OCI-LY1 (cell line): ENCODE measurements around the gene RP9.
"Not testable (repeated sequence)": the region's sequence is repeated elsewhere in the genome, so short reads cannot be mapped to it uniquely, and the experiment has no call there.

Experiments used
- H2AFZ ChIP-seq: fragments of 200-600 bp; sonication (generic), shearing (Covaris generic); 2 replicates; pipeline ENCODE4 v1.6.0; 2014; ENCODE audit warnings: antibody characterized with exemption, mild to moderate bottlenecking, low read length
- H3F3A ChIP-seq: fragments of 200-600 bp; sonication (generic), shearing (Covaris generic); 2 replicates; pipeline ENCODE4 v1.6.0; 2014; ENCODE audit warnings: mild to moderate bottlenecking, antibody characterized with exemption, low read length, moderate library complexity; ENCODE audit not compliant: insufficient read depth
- H3K27ac ChIP-seq: fragments of 200-600 bp; sonication (generic); 2 replicates; pipeline ENCODE4 v1.5.1; 2014; ENCODE audit warnings: low read length, mixed run types, mild to moderate bottlenecking, low read depth; ENCODE audit not compliant: poor library complexity, severe bottlenecking
- H3K27me3 ChIP-seq: fragments of 200-600 bp; sonication (generic); 2 replicates; pipeline ENCODE4 v1.6.0; 2014; ENCODE audit warnings: antibody characterized with exemption, mild to moderate bottlenecking, low read length, moderate library complexity; ENCODE audit not compliant: insufficient read depth
- H3K36me3 ChIP-seq: fragments of 200-600 bp; sonication (generic); 2 replicates; pipeline ENCODE4 v1.6.1; 2014; ENCODE audit warnings: mild to moderate bottlenecking, antibody characterized with exemption, low read length, moderate library complexity, mixed read lengths; ENCODE audit not compliant: insufficient read depth
- H3K4me1 ChIP-seq: fragments of 200-600 bp; sonication (generic); 2 replicates; pipeline ENCODE4 v1.5.1; 2014; ENCODE audit warnings: mild to moderate bottlenecking, low read length, moderate library complexity; ENCODE audit not compliant: insufficient read depth, severe bottlenecking
- H3K4me2 ChIP-seq: fragments of 200-600 bp; sonication (generic), shearing (Covaris generic); 2 replicates; pipeline ENCODE4 v1.6.1; 2014; ENCODE audit warnings: low read length
- H3K4me3 ChIP-seq: fragments of 200-600 bp; sonication (generic); 2 replicates; pipeline ENCODE4 v1.5.1; 2014; ENCODE audit warnings: low read length, low read depth, mild to moderate bottlenecking, mixed read lengths; ENCODE audit not compliant: poor library complexity, severe bottlenecking
- H3K79me2 ChIP-seq: fragments of 200-600 bp; shearing (Covaris generic); 2 replicates; pipeline ENCODE4 v1.6.1; 2016; ENCODE audit warnings: mixed run types, low read length, mixed read lengths; ENCODE audit not compliant: insufficient read depth
- H3K9ac ChIP-seq: fragments of 200-600 bp; sonication (generic), shearing (Covaris generic); 2 replicates; pipeline ENCODE4 v1.6.1; 2014; ENCODE audit warnings: mild to moderate bottlenecking, low read length, mixed read lengths
- H3K9me2 ChIP-seq: fragments of 200-600 bp; sonication (generic), shearing (Covaris generic); 2 replicates; pipeline ENCODE4 v1.6.1; 2014; ENCODE audit warnings: low read depth, mild to moderate bottlenecking, low read length, mixed read lengths
- H3K9me3 ChIP-seq: fragments of 200-600 bp; shearing (Covaris generic); 2 replicates; pipeline ENCODE4 v1.6.1; 2014; ENCODE audit warnings: low read length, mixed read lengths
- H4K20me1 ChIP-seq: fragments of 200-600 bp; sonication (generic), shearing (Covaris generic); 2 replicates; pipeline ENCODE4 v1.6.0; 2016; ENCODE audit warnings: mild to moderate bottlenecking, low read length; ENCODE audit not compliant: insufficient read depth
- EZH2 ChIP-seq: fragments of 200-600 bp; sonication (generic), shearing (Covaris generic); IDR thresholded peaks from 2 replicates; pipeline ENCODE4 v1.8.0; 2017; ENCODE audit warnings: borderline replicate concordance, mixed run types, mild to moderate bottlenecking, antibody characterized with exemption, low read length, moderate library complexity, mixed read lengths
- TF ChIP-seq, protein P1 (sequence below): fragments of 200-600 bp; sonication (generic), shearing (Covaris generic); IDR thresholded peaks from 2 replicates; pipeline ENCODE4 v1.5.1; 2017; ENCODE audit warnings: mild to moderate bottlenecking, antibody characterized with exemption, low read length, moderate library complexity, mixed read lengths

The RP9 gene

DNA sequence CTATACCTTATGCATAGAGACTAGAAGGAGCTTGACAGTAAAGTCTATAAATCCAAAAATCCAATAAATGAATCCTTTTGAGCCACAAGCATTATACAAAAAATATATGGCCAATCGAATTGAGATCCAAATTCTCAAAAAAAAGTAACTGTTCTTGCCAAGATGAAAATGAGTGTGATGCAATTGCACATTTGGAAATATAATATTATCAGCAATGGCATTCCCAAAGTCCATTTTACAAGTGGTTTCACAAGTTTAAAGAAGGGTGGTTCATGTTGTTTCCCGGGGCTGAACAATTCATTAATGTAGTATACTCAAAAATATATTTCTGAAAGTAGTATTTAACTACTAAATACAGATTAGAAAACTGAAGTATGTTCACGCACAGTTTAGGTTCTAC lies 7.3 kb downstream of the RP9 start:
- no peak overlapping the region for H2AFZ ChIP-seq
- H3K79me2 ChIP-seq = peaks cover 17% of the 10 kb centered on the region

DNA sequence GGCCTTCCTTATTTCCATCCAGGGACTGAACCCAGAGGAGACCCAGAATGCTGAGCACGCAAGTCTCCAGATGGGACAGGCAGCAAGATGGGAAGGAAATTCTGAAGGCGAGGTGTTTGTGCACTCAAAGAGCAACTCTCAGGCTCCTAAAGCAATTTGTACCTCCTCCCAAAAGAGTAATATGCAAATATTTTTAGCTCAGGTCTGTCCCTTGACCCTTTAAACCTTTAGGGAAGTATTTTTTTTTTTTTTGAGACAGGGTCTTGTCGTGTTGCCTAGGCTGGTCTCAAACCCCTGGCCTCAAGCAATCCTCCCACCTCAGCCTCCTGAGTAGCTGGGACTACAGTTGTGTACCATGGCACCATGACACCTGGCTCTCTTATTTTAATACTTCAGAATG lies 8.4 kb downstream of the RP9 start:
- Histone ChIP-seq H3K79me2 (peaks cover 7% of the 10 kb centered on the region; the same call in 1 of the 2 replicates), H3K4me1 (peaks cover 14% of the 10 kb centered on the region), H3K9me2 (no peaks in the 10 kb centered on the region), H3K9me3 (no peaks in the 10 kb centered on the region), H3K9ac (no peak overlapping the region), H2AFZ (no peak overlapping the region), H4K20me1 (peaks cover 2% of the 10 kb centered on the region; the same call in 1 of the 2 replicates), H3K27me3 (no peaks in the 10 kb centered on the region), H3K27ac (peak overlapping the region; percentile 50), H3K4me3 (no peak overlapping the region), H3K36me3 (peaks cover 76% of the 10 kb centered on the region), H3K4me2 (no peak overlapping the region), H3F3A (no peaks in the 10 kb centered on the region)
- no peak for TF ChIP-seq EZH2
- TF ChIP-seq, protein P1, sequence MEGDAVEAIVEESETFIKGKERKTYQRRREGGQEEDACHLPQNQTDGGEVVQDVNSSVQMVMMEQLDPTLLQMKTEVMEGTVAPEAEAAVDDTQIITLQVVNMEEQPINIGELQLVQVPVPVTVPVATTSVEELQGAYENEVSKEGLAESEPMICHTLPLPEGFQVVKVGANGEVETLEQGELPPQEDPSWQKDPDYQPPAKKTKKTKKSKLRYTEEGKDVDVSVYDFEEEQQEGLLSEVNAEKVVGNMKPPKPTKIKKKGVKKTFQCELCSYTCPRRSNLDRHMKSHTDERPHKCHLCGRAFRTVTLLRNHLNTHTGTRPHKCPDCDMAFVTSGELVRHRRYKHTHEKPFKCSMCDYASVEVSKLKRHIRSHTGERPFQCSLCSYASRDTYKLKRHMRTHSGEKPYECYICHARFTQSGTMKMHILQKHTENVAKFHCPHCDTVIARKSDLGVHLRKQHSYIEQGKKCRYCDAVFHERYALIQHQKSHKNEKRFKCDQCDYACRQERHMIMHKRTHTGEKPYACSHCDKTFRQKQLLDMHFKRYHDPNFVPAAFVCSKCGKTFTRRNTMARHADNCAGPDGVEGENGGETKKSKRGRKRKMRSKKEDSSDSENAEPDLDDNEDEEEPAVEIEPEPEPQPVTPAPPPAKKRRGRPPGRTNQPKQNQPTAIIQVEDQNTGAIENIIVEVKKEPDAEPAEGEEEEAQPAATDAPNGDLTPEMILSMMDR = no peak

More for the DNA sequence above, 7.3 kb downstream of the RP9 start:
- no peaks in the 10 kb centered on the region for H3K9me2 ChIP-seq
- H3K4me1 ChIP-seq = peaks cover 15% of the 10 kb centered on the region
- H3K27ac ChIP-seq = no peak overlapping the region
- TF ChIP-seq, protein P1 = no peak
- no peak for TF ChIP-seq EZH2
- H3K27me3 ChIP-seq = no peaks in the 10 kb centered on the region
- H3K36me3 ChIP-seq = peaks cover 65% of the 10 kb centered on the region
- no peak overlapping the region for H3K9ac ChIP-seq
- no peaks in the 10 kb centered on the region for H3K9me3 ChIP-seq
- no peaks in the 10 kb centered on the region for H3F3A ChIP-seq
- H3K4me2 ChIP-seq = no peak overlapping the region
- no peak overlapping the region for H3K4me3 ChIP-seq
- peaks cover 4% of the 10 kb centered on the region; the same call in 1 of the 2 replicates for H4K20me1 ChIP-seq

DNA sequence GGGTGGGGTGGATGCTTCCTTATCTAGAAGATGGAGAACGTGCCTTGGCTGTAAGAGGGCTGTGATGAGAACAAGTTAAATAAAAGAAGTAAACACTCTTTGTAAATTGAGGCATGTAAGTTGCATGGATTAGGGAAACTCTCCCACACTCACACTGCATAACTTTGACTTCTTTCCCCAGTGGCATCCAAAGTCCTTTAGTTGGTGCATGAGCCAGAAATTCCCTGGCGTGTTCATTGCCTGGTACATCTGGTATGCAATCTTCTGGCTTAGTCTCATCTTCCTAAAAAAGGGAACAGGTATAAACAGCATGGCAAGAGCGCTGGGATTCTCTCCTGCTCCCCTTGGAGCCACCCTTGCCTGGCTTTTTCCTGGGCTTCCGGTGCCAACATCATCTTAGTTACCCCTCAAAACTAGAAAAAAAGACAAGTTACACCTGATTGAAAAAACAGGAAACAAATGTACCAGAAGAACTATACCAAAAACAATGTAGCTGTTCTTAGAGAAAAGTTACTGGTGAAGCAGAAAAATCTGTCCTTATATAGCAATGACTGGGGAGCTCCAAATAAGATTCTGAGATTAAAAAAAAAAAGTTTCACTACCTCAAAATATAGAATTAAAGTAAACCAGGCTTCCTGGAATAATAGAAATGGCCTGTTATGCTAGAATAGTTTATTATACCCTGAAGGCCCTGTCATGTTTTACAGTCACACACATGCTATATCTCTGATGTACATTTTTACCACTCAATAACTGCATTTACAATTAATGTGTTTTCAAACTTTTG lies 9.9 kb downstream of the RP9 start:
- Histone ChIP-seq H2AFZ (no peak overlapping the region), H3K4me3 (no peak overlapping the region), H3K79me2 (no peaks in the 10 kb centered on the region), H3K9ac (no peak overlapping the region), H3F3A (no peaks in the 10 kb centered on the region), H3K9me3 (no peaks in the 10 kb centered on the region), H3K4me2 (no peak overlapping the region), H3K36me3 (peaks cover 84% of the 10 kb centered on the region), H3K4me1 (peaks cover 14% of the 10 kb centered on the region), H4K20me1 (no peaks in the 10 kb centered on the region), H3K9me2 (no peaks in the 10 kb centered on the region), H3K27ac (peak overlapping the region; percentile 50), H3K27me3 (no peaks in the 10 kb centered on the region)
- no peak for TF ChIP-seq EZH2
- TF ChIP-seq, protein P1 = no peak

DNA sequence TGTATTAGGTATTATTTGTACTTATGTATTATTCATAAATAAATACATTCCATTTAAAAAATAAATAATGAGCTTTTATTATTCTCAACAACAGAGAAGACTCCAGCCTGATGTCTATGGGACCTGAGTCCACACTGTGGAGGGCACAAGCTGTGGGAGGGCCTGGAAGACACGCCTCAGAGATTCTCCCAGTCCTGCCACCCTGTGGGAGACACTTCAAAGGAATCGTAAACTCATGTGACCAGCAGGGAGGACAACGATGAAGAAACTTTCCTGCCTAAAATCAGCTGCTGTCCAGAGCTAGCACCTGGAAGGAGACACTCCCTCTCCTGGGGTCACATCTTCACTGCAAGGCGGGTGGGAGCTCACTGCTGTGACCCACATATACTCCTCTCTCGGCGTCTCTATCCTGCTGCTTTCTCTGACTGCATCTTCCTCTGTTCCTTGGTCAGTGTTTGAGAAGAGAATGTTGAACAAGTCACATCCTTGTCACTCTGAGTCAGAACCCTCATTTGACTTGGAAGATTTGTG lies 14.4 kb downstream of the RP9 start:
- not testable (repeated sequence) for H4K20me1 ChIP-seq, H3F3A ChIP-seq, H3K4me1 ChIP-seq, H3K27ac ChIP-seq, H3K79me2 ChIP-seq, H3K27me3 ChIP-seq, H3K4me3 ChIP-seq, H3K4me2 ChIP-seq, H3K9me2 ChIP-seq, H3K9ac ChIP-seq, H2AFZ ChIP-seq, H3K9me3 ChIP-seq
- peaks cover 50% of the 10 kb centered on the region for H3K36me3 ChIP-seq
